ENCODE results near the gene ZNF414. TPM values are rescaled to one million over a fixed set of nuclear protein-coding genes. Genes with fewer than 3 reads are reported as not detected.

The ZNF414 gene
- total and polyA plus RNA-seq, 2 of the 4 experiments (the other 2 are of a cell fraction) = 3.2 to 14.2 TPM

DNA sequence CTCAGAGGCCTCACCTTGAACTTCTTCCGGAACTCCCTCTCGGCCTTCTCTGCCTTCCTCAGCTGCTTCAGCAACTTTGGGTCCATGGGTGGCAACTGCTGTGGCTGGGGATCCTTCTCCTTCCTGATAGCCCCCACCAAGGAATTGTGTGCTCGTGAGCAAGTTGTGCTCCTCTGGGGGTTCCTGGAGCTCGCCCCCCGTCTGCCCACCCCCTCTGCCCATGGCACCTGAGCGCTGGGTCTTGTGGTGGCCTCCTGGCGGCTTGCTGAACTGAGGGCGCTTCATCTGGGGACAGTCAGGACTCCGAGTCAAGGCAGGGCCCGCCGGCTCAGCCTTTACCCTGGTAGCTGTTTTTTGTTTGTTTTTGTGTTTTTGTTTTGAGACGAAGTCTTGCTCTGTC lies 23.1 kb downstream of the ZNF414 start:
- no CpG with 5 or more reads among the region's 12 CpGs for WGBS, 2 experiments (ENCODE audit: extremely low coverage in 2 of 2, insufficient read length in 1 of 2)
- CTCF ChIA-PET = no interaction called here

More for the DNA sequence above, 23.1 kb downstream of the ZNF414 start:
- Histone ChIP-seq H2BK20ac (ENCODE audit: low read depth, low read length) (no peak overlapping the region), H3K4ac (ENCODE audit: low read depth, low read length) (no peak overlapping the region), H3K56ac (ENCODE audit: extremely low read depth, insufficient read depth, low read length) (no peak overlapping the region), H2BK5ac (ENCODE audit: low read depth, low read length, poor library complexity, severe bottlenecking) (no peak overlapping the region), H3K4me1 (ENCODE audit: control insufficient read depth, insufficient read depth, low read length) (no peaks in the 10 kb centered on the region; the same call in 1 of the 2 replicates), H3K27ac (ENCODE audit: insufficient read depth, low read length) (no peak overlapping the region), H4K20me1 (ENCODE audit: insufficient read depth, low read length) (peaks cover 19% of the 10 kb centered on the region), H3K14ac (replicated peaks; ENCODE audit: low read depth, low read length) (no peak overlapping the region), H2AK5ac (ENCODE audit: low read depth, low read length) (no peak overlapping the region), H3K9me3 (ENCODE audit: control insufficient read depth, insufficient read depth, low read length) (no peaks in the 10 kb centered on the region), H2BK15ac (ENCODE audit: low read depth, low read length) (no peak overlapping the region), H4K5ac (ENCODE audit: low read depth, low read length) (no peak overlapping the region), H3K18ac (ENCODE audit: low read depth, low read length) (no peak overlapping the region), H4K91ac (ENCODE audit: insufficient read depth, low read depth, low read length) (no peak overlapping the region), H3K36me3 (ENCODE audit: control insufficient read depth, insufficient read depth, low read length) (peaks cover 46% of the 10 kb centered on the region), H3K9me1 (ENCODE audit: insufficient read depth, low read length) (no peaks in the 10 kb centered on the region), H2BK120ac (ENCODE audit: low read depth, low read length) (no peak overlapping the region), H3K79me1 (ENCODE audit: low read depth in 1 of 2, low read length in 2 of 2) (peaks cover 3 to 26% of the 10 kb centered on the region in 2 experiments), H4K8ac (ENCODE audit: low read depth in 2 of 2, low read length in 2 of 2) (no peak overlapping the region), H3K4me3 (ENCODE audit: insufficient read depth, low read depth, low read length) (no peak overlapping the region), H2AFZ (replicated peaks; ENCODE audit: low read length, poor library complexity) (no peak overlapping the region), H2AK9ac (replicated peaks; ENCODE audit: low read depth, low read length, poor library complexity) (no peak overlapping the region), H3K4me2 (ENCODE audit: low read depth, low read length) (no peak overlapping the region), H3K23ac (ENCODE audit: low read depth, low read length) (no peak overlapping the region), H3K27me3 (ENCODE audit: control insufficient read depth, insufficient read depth, low read length) (no peaks in the 10 kb centered on the region), H3K9ac (ENCODE audit: low read depth, low read length) (no peak overlapping the region)
- dilution Hi-C loops (cut with HindIII; ENCODE audit: low sequenced_read_pairs, unreplicated experiment) (no loop called here), intact Hi-C loops (cut with micrococcal nuclease) (no loop called here), in situ Hi-C loops (cut with MboI; ENCODE audit: low sequenced_read_pairs) (no loop called here)
- BruUV-seq (replicated peaks) = no TSS peak
- ATAC-seq (ENCODE audit: low read depth) (no peak), DNase-seq (no peak)
- TF ChIP-seq USF2 (IDR thresholded peaks at IDR 0.05; ENCODE audit: low read depth, low read length) (no peak), SMC3 (IDR thresholded peaks at IDR 0.05; ENCODE audit: low read depth, low read length) (no peak), FOS (IDR thresholded peaks at IDR 0.05; ENCODE audit: low read depth, low read length) (no peak)
- TF ChIP-seq, protein P1, sequence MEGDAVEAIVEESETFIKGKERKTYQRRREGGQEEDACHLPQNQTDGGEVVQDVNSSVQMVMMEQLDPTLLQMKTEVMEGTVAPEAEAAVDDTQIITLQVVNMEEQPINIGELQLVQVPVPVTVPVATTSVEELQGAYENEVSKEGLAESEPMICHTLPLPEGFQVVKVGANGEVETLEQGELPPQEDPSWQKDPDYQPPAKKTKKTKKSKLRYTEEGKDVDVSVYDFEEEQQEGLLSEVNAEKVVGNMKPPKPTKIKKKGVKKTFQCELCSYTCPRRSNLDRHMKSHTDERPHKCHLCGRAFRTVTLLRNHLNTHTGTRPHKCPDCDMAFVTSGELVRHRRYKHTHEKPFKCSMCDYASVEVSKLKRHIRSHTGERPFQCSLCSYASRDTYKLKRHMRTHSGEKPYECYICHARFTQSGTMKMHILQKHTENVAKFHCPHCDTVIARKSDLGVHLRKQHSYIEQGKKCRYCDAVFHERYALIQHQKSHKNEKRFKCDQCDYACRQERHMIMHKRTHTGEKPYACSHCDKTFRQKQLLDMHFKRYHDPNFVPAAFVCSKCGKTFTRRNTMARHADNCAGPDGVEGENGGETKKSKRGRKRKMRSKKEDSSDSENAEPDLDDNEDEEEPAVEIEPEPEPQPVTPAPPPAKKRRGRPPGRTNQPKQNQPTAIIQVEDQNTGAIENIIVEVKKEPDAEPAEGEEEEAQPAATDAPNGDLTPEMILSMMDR (conservative IDR thresholded peaks at IDR 0.05; ENCODE audit: low read depth, low read length) = no peak
- POLR2A ChIA-PET (ENCODE audit: unreplicated experiment) = no interaction called here

Data from IMR-90 (cell line).